Suprapubic skin (tissue), 4 donors: ENCODE data around the gene RETREG1. TPM values are rescaled to one million over a fixed set of nuclear protein-coding genes. Genes with fewer than 3 reads are reported as not detected.

Experiments used
- DNase-seq, 2 donors: peaks; one replicate each; pipeline ENCODE4 v3.0.0-alpha.2; 2019; ENCODE audit warnings: low spot score in 2 of 2
- H3K27ac ChIP-seq: fragments of 200-600 bp; sonication (generic); one replicate; pipeline ENCODE4 v1.5.1; 2019
- H3K27me3 ChIP-seq: fragments of 200-600 bp; sonication (generic); one replicate; pipeline ENCODE4 v1.5.1; 2019
- H3K36me3 ChIP-seq: fragments of 200-600 bp; sonication (generic); one replicate; pipeline ENCODE4 v1.5.1; 2019
- H3K4me1 ChIP-seq: fragments of 200-600 bp; sonication (generic); one replicate; pipeline ENCODE4 v1.5.1; 2019
- H3K4me3 ChIP-seq: fragments of 200-600 bp; sonication (generic); one replicate; pipeline ENCODE4 v1.5.1; 2019; ENCODE audit warnings: mild to moderate bottlenecking
- H3K9me3 ChIP-seq: fragments of 200-600 bp; sonication (generic); one replicate; pipeline ENCODE4 v1.5.1; 2019
- CTCF ChIP-seq, 2 donors: fragments of 200-600 bp in 1 of 2; fragments of 450-650 bp in 1 of 2; sonication (generic) in 1 of 2; IDR thresholded peaks; one replicate each; pipeline ENCODE4 v1.5.1; 2016 to 2019; ENCODE audit warnings: antibody characterized with exemption in 2 of 2, mild to moderate bottlenecking in 1 of 2, moderate library complexity in 1 of 2
- EP300 ChIP-seq: sonication (generic); formaldehyde crosslinking; IDR thresholded peaks from one replicate; pipeline ENCODE4 v1.6.1; 2017; ENCODE audit warnings: antibody characterized with exemption
- POLR2A ChIP-seq, 2 donors: fragments of 450-650 bp; IDR thresholded peaks; one replicate each; pipeline ENCODE4 v1.6.1; 2017; ENCODE audit warnings: antibody characterized with exemption in 2 of 2, mild to moderate bottlenecking in 2 of 2, moderate library complexity in 2 of 2
- POLR2AphosphoS5 ChIP-seq, 3 donors: sonication (generic); formaldehyde crosslinking; IDR thresholded peaks; one replicate each; pipeline ENCODE4 v1.6.1; 2017; ENCODE audit warnings: antibody characterized with exemption in 3 of 3
- WGBS: methylation state at CpG from one replicate; pipeline ENCODE4 v1.1.5; 2018; 5-methylcytosine and 5-hydroxymethylcytosine counted together
- total RNA-seq, 4 donors: library from RNA; depleted of rRNA; stranded (reverse); fragments of >200 nt; gene quantifications; one replicate each; pipeline ENCODE4 v1.1.0, GENCODE V29; 2016

RETREG1 gene
- total RNA-seq, 4 donors from 2014 or later: 24.7 to 47.3 (median 31.4) TPM

DNA sequence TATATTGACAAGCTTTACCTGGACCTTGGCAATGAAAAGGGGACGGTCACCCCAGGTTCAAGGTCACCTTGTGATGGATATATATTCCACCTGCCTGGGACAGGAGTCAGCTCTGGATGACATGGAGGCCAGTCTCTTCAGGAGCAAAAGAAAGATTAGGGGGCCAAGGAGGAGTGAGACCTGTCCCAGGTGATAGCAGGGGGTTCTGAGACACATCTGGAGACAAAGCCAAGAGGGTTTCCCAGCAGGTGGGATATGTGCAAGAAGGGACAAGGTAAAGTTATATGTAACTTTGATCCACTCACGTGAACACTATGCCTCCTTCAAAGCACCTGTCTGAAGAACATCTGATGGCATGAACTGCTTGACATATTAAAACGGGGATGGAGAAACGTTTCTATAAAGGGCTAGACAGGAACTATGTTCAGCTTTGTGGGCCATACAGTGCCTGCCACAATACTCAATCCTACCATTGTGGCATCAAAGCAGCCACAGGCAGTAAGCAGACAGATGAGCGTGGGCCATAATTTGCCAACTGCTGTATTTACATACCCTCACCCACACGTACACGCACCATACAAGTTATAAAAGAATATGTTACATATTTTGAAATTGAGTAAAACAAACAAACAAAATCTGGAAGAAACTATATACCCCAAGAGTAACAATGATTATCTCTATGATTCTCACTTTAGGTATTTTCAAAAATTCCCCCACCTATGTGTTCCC lies 88.3 kb downstream of the RETREG1 start:
- no peak for DNase-seq
- Histone ChIP-seq H3K27ac (no peak overlapping the region), H3K27me3 (no peaks in the 10 kb centered on the region), H3K36me3 (no peaks in the 10 kb centered on the region), H3K9me3 (no peaks in the 10 kb centered on the region), H3K4me1 (peaks cover 4% of the 10 kb centered on the region), H3K4me3 (no peak overlapping the region)
- TF ChIP-seq CTCF (IDR thresholded peaks at IDR 0.05) (no peak), POLR2A (IDR thresholded peaks at IDR 0.05) (no peak), POLR2AphosphoS5 (IDR thresholded peaks at IDR 0.05) (no peak), EP300 (no peak)
- 81% methylated on average over 7 of the region's 7 CpGs for WGBS

DNA sequence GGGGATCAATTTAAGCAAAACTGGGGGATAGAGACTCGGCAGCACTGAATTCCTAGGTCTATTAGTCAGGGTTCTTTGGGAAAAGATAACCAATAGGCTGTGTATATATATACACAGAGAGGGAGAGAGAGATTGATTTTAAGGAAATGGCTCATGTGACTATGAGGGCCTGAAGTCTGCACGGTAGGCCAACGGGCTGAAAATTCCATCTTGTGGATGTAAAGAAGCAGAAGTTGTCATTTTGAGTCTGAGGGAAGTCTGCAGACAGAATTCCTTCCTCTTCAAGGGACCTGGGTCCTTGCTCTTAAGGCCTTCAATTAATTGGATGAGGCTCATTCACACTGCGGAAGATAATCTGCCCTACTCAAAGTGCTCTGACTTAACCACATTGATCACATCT lies 91.1 kb downstream of the RETREG1 start:
- Histone ChIP-seq H3K27ac (no peak overlapping the region), H3K9me3 (no peaks in the 10 kb centered on the region), H3K4me1 (peaks cover 4% of the 10 kb centered on the region), H3K27me3 (no peaks in the 10 kb centered on the region), H3K4me3 (no peak overlapping the region), H3K36me3 (no peaks in the 10 kb centered on the region)
- TF ChIP-seq POLR2A (IDR thresholded peaks at IDR 0.05): no peak
- no peak for TF ChIP-seq EP300
- no peak for TF ChIP-seq POLR2AphosphoS5 (IDR thresholded peaks at IDR 0.05)
- no peak for TF ChIP-seq CTCF (IDR thresholded peaks at IDR 0.05)
- no peak for DNase-seq
- WGBS: 83% methylated on average over 4 of the region's 4 CpGs

GRCh38 chr5:16524286-16524685 lies 92.5 kb downstream of the RETREG1 start:
- no peaks in the 10 kb centered on the region for H3K36me3 ChIP-seq
- TF ChIP-seq CTCF (IDR thresholded peaks at IDR 0.05) (no peak), POLR2A (IDR thresholded peaks at IDR 0.05) (no peak), EP300 (no peak)
- no peaks in the 10 kb centered on the region for H3K4me1 ChIP-seq
- H3K9me3 ChIP-seq: no peaks in the 10 kb centered on the region
- no peak overlapping the region for H3K4me3 ChIP-seq
- H3K27me3 ChIP-seq: no peaks in the 10 kb centered on the region
- 78% methylated on average over 5 of the region's 5 CpGs for WGBS
- no peak for DNase-seq
- H3K27ac ChIP-seq: no peak overlapping the region

DNA sequence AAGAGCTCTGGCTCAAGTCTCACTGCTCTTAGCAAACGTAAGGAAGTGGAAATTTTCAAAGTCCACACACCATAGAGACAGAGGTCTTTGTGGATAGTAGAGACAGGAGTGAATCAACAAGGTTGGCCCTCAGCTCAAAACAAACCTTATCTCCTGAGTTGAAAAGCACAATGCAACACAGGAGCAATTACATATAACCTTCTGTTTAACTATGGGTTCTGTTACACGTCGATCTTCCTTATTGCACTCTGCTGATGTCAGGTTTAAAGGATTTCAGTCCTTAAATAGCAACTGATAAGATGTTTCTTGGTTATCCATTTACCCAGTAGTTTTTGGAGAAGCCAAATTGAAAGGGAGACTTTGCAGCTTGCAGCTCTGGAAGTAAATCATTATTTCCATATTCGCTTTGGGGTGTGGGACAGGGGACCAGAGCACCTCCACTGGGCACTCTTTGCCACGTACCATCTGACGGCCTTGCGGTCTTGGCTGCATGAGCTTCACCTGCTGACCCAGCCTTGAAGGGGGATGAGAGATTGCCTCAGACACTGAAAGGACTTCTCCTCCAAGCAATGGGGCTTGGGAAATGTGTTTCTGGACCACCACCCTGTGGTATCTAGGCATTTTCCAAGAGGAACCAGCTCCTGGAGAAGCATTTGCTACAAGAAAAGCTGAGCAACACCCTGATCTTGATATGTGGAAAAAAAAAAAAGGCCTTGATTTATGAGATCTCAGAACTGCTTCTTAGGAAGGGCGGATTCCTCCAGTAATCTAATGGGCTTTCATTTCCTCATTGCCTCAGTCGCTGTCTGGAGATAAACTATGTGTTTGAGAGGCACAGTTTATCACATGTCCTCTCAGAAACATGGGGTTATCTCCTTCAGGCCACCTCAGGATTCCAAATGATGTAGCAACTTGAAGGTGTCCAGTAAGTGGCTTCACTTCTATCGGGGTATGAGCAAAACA lies 95.0 kb downstream of the RETREG1 start:
- Histone ChIP-seq H3K4me3 (no peak overlapping the region), H3K4me1 (no peaks in the 10 kb centered on the region), H3K27me3 (no peaks in the 10 kb centered on the region), H3K27ac (no peak overlapping the region), H3K36me3 (no peaks in the 10 kb centered on the region), H3K9me3 (no peaks in the 10 kb centered on the region)
- WGBS: 91% methylated on average over 10 of the region's 10 CpGs
- DNase-seq: no peak
- no peak for TF ChIP-seq CTCF (IDR thresholded peaks at IDR 0.05)

- no peaks in the 10 kb centered on the region for H3K36me3 ChIP-seq
- TF ChIP-seq CTCF (IDR thresholded peaks at IDR 0.05) (no peak), POLR2AphosphoS5 (IDR thresholded peaks at IDR 0.05) (no peak), POLR2A (IDR thresholded peaks at IDR 0.05) (no peak), EP300 (no peak)
- no peak for DNase-seq
- no peaks in the 10 kb centered on the region for H3K9me3 ChIP-seq
- H3K27ac ChIP-seq: no peak overlapping the region
- 79% methylated on average over 4 of the region's 4 CpGs for WGBS
- no peaks in the 10 kb centered on the region for H3K4me1 ChIP-seq
- no peak overlapping the region for H3K4me3 ChIP-seq
- H3K27me3 ChIP-seq: no peaks in the 10 kb centered on the region
These were observed 96.0 kb downstream of the RETREG1 start for GRCh38 chr5:16520841-16521240.
